GM18498 (cell line): ENCODE measurements around the gene ATAD3C.
"Not testable (repeated sequence)": the region's sequence is repeated elsewhere in the genome, so short reads cannot be mapped to it uniquely, and the experiment has no call there.

ENCODE experiments used
- ATAC-seq: cut with Tn5 transposase; IDR thresholded peaks from one replicate; pipeline ENCODE4 v1.9.1; 2021; ENCODE audit warnings: mild to moderate bottlenecking, moderate library complexity; ENCODE audit not compliant: unreplicated experiment

ATAD3C gene

DNA sequence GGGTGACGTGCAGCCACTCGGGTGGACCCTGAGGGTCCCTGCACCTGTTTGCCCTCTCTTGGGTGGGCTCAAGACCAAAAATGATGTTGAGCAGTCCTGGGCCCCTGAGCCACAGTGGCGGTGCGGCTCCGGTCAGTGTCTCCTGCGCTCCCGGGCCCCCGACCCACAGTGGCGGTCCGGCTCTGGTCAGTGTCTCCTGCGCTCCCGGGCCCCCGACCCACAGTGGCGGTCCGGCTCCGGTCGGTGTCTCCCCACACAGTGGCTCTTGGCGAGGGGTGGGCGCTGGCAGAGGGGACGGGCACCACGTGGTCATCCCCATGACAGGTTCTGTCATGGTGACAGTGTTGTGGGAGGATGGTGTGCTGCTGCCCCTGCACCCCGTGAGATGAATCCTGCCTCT, 44.8 kb downstream of the ATAD3C start:
- ATAC-seq, result not testable (repeated sequence)

DNA sequence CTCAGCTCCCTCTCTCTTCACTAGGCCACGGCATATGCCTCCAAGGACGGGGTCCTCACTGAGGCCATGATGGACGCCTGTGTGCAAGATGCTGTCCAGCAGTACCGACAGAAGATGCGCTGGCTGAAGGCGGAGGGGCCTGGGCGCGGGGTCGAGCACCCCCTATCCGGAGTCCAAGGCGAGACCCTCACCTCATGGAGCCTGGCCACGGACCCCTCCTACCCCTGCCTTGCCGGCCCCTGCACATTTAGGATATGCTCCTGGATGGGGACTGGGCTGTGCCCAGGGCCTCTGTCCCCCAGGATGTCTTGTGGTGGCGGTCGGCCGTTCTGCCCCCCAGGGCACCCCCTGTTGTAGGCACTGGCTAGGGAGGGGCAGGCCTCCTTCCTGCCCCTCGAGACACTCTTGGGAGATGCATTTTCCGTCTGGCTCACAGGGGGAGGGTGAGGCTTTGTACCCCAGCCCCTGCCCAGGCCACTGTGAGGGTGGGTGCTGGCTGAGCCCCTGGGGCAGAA, 46.0 kb downstream of the ATAD3C start:
- ATAC-seq, result not testable (repeated sequence)

- ATAC-seq, result not testable (repeated sequence)
These were observed 55.4 kb downstream of the ATAD3C start for GRCh38 chr1:1504777-1505365.

GRCh38 chr1:1505366-1505798, 55.9 kb downstream of the ATAD3C start:
- ATAC-seq, result not testable (repeated sequence)

- ATAC-seq, result not testable (repeated sequence)
These were observed 56.3 kb downstream of the ATAD3C start for GRCh38 chr1:1505801-1506200.

- ATAC-seq, result no peak
These were observed 57.8 kb downstream of the ATAD3C start for GRCh38 chr1:1507305-1507704.

DNA sequence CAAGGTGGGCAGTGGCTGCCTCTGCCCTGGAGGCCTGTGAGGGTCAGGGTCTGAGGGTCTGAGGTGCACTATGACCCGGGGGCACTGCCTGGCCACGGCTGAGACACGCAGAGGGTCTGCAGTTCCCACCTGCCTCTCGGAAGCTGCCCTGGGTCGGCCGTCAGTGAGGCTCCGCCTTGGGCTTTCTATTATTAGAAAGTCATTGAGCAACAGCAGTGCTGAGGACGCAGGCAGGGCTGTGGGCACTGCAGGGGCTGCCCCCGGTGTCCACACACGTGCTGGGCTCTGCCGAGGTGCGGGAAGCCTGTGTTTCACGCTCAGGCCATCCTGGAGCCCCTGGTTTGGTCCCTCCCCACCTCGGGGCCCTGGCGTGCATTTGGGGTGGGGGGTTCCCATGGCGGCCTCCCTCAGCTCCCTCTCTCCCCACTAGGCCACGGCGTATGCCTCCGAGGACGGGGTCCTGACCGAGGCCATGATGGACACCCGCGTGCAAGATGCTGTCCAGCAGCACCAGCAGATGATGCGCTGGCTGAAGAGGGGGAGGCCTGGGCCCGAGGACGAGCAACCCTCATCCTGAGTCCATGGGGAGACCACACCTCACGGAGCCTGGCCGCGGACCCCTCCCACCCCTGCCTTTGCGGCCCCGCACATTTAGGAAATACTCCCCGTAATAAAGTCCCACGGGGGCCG, 59.4 kb downstream of the ATAD3C start:
- ATAC-seq, result not testable (repeated sequence)

DNA sequence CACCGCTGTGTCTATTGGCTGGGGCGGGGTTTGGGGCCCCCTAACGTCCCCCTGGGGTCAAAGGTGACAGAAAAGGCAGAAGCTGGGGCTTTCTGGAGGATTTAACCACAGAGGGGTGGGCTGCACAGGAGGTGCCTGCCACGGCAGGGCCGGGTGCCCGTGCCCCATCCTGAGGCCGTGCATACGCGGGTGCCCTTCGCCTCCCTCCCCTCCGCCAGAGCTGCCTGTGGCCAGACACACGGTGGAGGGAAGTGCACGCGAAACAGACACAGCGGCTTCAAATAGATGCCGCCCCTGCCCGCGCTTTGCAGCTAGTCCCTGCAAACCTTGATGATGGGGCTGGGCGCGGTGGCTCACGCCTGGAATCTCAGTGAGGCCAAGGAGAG, 60.0 kb downstream of the ATAD3C start:
- ATAC-seq, result not testable (repeated sequence)

- no peak for ATAC-seq
These were observed 61.5 kb downstream of the ATAD3C start for GRCh38 chr1:1510912-1511532.

DNA sequence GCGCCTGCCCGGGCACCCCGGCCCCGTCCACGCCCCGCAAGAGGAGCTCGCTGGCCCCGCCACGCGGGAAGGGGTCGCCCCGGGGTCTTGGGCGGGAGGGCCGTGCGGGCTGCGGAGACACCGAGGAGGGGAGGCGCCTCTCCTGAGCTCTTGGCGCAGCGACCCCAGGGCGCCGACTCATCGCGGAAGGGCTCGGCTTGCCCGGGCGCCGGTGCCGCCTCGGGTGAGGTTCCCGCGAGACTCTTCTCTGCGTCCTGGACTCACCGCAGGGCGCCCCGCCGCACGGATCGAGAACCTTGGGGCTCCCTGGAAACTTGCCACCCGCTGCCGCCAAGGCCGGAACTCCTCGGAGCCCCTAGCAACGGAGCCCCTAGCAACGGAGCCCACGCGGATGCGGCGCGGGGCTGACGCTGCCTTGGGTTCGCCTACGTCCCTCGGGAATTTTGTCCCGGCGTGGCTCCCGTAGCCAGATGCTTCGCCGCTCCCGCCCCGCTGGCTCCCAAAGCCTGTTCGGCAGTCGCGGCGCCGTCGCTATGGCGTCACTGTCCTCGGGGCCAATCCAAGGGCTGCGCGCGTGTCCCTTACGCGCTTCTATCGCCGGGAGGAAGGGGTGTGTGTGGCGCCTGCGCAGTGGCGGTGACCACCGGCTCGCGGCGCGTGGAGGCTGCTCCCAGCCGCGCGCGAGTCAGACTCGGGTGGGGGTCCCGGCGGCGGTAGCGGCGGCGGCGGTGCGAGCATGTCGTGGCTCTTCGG, 62.2 kb downstream of the ATAD3C start, which contains the start of gene ATAD3A:
Gene ATAD3A, plus strand, starts transcription at position 630 of the 753 bp plus-strand sequence. Its CDS starts 107 bp downstream, at position 737.
- ATAC-seq, result peak; percentile 84

GRCh38 chr1:1512425-1512824, 62.9 kb downstream of the ATAD3C start:
- peak; percentile 15 for ATAC-seq

DNA sequence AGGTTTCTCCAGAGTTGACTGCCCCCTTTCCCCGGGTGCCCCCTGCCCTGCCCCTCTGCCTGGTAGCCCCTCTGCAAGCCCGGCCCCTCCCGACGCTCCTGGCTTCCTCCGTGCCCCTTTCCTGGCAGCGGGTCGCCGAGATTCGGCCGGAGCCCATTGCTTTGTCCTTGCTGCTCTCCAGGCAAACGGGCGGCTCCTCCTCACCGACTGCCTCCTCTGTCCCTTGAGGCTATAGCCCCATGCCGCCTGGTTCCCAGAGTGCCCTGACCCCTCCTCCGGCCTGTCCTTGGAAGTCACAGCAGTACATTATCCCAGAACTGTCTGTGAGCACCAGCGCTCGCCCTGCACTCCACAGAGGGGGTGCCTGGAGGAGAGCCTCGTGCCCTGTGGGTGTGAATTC, 64.2 kb downstream of the ATAD3C start:
- not testable (repeated sequence) for ATAC-seq

GRCh38 chr1:1514376-1514775, 64.9 kb downstream of the ATAD3C start:
- ATAC-seq, result not testable (repeated sequence)

GRCh38 chr1:1516923-1517322, 67.4 kb downstream of the ATAD3C start:
- not testable (repeated sequence) for ATAC-seq

GRCh38 chr1:1517973-1518620, 68.6 kb downstream of the ATAD3C start:
- ATAC-seq, result no peak

- ATAC-seq, result not testable (repeated sequence)
These were observed 69.1 kb downstream of the ATAD3C start for GRCh38 chr1:1518621-1519007.
